ENCODE data around the gene LRRC36. TPM values are rescaled to one million over a fixed set of nuclear protein-coding genes. Genes with fewer than 3 reads are reported as not detected.

Gene LRRC36
- total RNA-seq, 1 donor from 2014 or later, result 42.1 TPM

DNA sequence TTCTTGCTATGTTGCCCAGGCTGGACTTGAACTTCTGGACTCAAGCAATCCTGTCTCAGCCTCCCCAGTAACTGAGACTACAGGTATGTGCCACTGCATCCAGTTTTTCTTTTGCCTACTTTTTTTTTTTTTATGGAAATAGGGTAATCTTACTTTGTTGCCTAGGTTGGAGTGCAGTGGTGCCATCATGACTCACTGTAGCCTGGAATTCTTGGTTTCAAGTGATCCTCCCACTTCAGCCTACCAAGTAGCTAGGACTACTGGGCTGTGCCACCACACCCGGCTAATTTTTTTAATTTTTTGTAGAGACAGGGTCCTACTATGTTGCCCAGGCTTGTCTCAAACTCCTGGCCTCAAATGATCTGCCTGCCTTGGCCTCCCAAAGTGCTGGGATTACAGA, 10.0 kb downstream of the LRRC36 start:
- intact Hi-C loops (cut with DNase I), result no loop called here
- H3K4me3 ChIP-seq, result no peak overlapping the region
- ATAC-seq (no peak), DNase-seq (no peak)
- no peak overlapping the region for H3K27ac ChIP-seq
- no peaks in the 10 kb centered on the region for H3K4me1 ChIP-seq
- H3K36me3 ChIP-seq, result no peaks in the 10 kb centered on the region
- H3K27me3 ChIP-seq (ENCODE audit: low read depth), result no peaks in the 10 kb centered on the region
- TF ChIP-seq, protein P1, sequence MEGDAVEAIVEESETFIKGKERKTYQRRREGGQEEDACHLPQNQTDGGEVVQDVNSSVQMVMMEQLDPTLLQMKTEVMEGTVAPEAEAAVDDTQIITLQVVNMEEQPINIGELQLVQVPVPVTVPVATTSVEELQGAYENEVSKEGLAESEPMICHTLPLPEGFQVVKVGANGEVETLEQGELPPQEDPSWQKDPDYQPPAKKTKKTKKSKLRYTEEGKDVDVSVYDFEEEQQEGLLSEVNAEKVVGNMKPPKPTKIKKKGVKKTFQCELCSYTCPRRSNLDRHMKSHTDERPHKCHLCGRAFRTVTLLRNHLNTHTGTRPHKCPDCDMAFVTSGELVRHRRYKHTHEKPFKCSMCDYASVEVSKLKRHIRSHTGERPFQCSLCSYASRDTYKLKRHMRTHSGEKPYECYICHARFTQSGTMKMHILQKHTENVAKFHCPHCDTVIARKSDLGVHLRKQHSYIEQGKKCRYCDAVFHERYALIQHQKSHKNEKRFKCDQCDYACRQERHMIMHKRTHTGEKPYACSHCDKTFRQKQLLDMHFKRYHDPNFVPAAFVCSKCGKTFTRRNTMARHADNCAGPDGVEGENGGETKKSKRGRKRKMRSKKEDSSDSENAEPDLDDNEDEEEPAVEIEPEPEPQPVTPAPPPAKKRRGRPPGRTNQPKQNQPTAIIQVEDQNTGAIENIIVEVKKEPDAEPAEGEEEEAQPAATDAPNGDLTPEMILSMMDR (IDR thresholded peaks at IDR 0.05), result no peak
- no peaks in the 10 kb centered on the region for H3K9me3 ChIP-seq

DNA sequence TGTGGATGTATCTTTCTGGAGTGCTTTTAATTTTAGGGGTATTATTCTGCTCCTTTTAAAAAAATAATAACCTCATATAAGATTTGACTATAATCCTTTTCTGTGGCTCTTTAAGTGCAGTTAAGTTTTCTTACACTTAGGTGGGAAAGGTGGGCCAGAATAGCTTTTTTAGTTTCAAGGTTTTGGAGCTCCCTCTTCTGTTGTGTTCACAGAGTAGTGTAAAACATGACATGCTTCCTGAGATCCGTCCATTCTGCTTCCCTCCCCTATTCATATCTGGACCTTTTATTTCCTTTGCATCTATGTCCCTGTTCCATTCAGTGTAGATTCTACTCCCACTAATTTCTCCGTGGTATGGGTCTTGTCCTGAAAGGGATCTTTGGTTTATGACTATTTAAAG, 12.8 kb downstream of the LRRC36 start:
- Histone ChIP-seq H3K36me3 (no peaks in the 10 kb centered on the region), H3K4me1 (no peaks in the 10 kb centered on the region), H3K27me3 (ENCODE audit: low read depth) (no peaks in the 10 kb centered on the region), H3K27ac (no peak overlapping the region), H3K4me3 (no peak overlapping the region), H3K9me3 (no peaks in the 10 kb centered on the region)
- no peak for DNase-seq
- TF ChIP-seq, protein P1 (IDR thresholded peaks at IDR 0.05), result no peak
- ATAC-seq, result no peak
- intact Hi-C loops (cut with DNase I), result no loop called here

DNA sequence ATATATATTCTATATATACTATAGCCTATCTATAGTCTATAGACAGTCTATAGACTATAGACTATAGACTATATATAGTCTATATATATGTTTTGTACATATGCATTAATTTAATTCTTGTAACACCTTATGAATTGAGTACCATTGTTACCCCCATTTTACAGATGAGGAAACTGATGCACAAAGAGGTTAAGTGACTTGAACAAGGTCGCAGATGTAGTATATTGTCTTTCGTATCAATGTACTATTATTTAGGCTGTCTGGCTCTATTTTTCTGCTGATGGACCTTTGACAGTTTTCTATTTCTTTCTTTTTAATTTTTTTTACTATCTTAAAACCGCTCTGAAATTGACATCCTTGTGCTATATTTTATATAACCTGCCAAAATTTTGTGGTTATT, 14.6 kb downstream of the LRRC36 start:
- Histone ChIP-seq H3K27me3 (ENCODE audit: low read depth) (no peaks in the 10 kb centered on the region), H3K4me1 (peaks cover 15% of the 10 kb centered on the region), H3K4me3 (no peak overlapping the region), H3K9me3 (no peaks in the 10 kb centered on the region), H3K27ac (no peak overlapping the region), H3K36me3 (no peaks in the 10 kb centered on the region)
- intact Hi-C loops (cut with DNase I), result no loop called here
- TF ChIP-seq, protein P1 (IDR thresholded peaks at IDR 0.05), result no peak
- no peak for DNase-seq
- no peak for ATAC-seq

DNA sequence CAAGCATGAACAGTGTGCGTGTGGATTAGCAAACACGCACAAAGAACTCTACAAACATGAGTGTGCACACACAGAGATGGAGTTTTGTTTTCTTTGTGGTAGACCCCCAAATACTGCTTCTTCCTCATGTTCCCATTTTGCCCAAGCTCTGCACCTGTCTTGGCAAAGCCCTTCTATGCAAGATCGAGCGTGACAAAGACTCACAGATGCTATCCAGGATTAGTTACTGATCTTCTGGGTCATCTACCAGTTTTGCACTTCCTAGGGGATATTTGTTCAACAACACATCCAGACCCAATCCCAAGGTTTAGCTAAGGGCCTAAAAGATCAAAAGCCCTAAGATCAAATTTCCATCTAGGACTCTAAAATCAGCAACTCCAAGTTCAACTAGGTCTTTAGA, 16.0 kb downstream of the LRRC36 start:
- Histone ChIP-seq H3K4me3 (no peak overlapping the region), H3K27ac (no peak overlapping the region), H3K36me3 (no peaks in the 10 kb centered on the region), H3K27me3 (ENCODE audit: low read depth) (no peaks in the 10 kb centered on the region), H3K4me1 (peaks cover 24% of the 10 kb centered on the region), H3K9me3 (no peaks in the 10 kb centered on the region)
- no peak for ATAC-seq
- no peak for DNase-seq
- intact Hi-C loops (cut with DNase I), result no loop called here
- TF ChIP-seq, protein P1 (IDR thresholded peaks at IDR 0.05), result no peak

DNA sequence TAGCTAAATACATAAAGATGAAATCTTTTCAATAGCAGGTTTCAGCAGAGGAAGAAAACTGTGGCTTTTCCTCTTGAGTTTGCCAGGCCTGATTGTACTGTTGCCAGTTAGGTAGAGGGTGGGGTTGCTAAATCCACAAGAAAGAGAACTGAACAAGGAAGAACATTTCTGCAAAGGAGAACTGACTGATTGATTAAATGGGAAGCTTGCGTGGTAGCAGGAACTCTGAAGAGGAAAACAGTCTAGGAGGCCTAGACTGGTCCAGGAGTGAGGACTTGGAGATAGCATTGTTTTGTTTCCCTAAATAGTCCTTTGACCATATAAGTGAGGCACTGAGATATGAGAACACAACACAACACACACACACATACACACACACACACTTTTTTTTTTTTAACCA, 18.8 kb downstream of the LRRC36 start:
- Histone ChIP-seq H3K27me3 (ENCODE audit: low read depth) (no peaks in the 10 kb centered on the region), H3K36me3 (no peaks in the 10 kb centered on the region), H3K9me3 (no peaks in the 10 kb centered on the region), H3K4me1 (peaks cover 24% of the 10 kb centered on the region), H3K4me3 (no peak overlapping the region), H3K27ac (peak overlapping the region; percentile 63)
- DNase-seq, result no peak
- peak; percentile 45 to 68 for ATAC-seq
- TF ChIP-seq, protein P1 (IDR thresholded peaks at IDR 0.05), result no peak
- intact Hi-C loops (cut with DNase I), result no loop called here

DNA sequence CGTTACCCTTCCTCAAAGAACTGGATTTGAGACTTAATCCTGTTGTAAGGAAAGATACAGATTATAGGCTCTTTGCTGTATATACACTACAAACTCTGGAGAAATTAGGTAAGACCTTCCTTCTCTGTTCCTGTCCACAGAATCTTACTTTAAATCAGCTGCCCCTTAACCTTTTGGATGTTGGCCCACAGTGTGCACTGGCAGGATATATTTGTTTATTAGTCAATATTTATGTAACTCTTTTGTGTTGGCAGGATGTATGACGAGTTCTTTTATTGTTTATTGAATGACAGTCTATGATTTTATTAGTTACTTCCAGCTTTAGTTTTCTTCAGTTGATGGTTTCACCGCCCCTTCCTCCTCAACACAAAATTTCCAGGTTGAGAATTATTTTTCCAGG, 19.7 kb downstream of the LRRC36 start:
- Histone ChIP-seq H3K4me1 (peaks cover 24% of the 10 kb centered on the region), H3K4me3 (no peak overlapping the region), H3K27me3 (ENCODE audit: low read depth) (no peaks in the 10 kb centered on the region), H3K9me3 (no peaks in the 10 kb centered on the region), H3K27ac (peak overlapping the region; percentile 63), H3K36me3 (no peaks in the 10 kb centered on the region)
- intact Hi-C loops (cut with DNase I), result no loop called here
- TF ChIP-seq, protein P1 (IDR thresholded peaks at IDR 0.05), result no peak
- DNase-seq, result no peak
- peak in 1 of 2 donors; percentile 14 for ATAC-seq

All from lower lobe of right lung (tissue), 2 donors.